Measurements from ENCODE around the gene IRF1. TPM values are rescaled to one million over a fixed set of nuclear protein-coding genes. Genes with fewer than 3 reads are reported as not detected.

The IRF1 gene
- total and polyA plus RNA-seq, 4 donors, result 9.5 to 42.6 (median 24.7) TPM

GRCh38 chr5:132462333-132462732, 28.2 kb downstream of the IRF1 start:
- Histone ChIP-seq H3K27ac (ENCODE audit: low read depth in 1 of 2, low read length in 2 of 2) (peak overlapping the region; percentile 89 to 91), H3K4me3 (ENCODE audit: low read depth in 1 of 3, low read length in 3 of 3) (no peak overlapping the region), H3K9ac (ENCODE audit: low read depth in 1 of 2, low read length in 2 of 2) (no peak overlapping the region), H3K27me3 (ENCODE audit: control insufficient read depth in 4 of 4, insufficient read depth in 4 of 4, low read length in 3 of 4) (no peaks in the 10 kb centered on the region), H3K36me3 (ENCODE audit: control insufficient read depth in 4 of 4, insufficient read depth in 3 of 4, low read depth in 1 of 4, low read length in 3 of 4) (no peaks in the 10 kb centered on the region), H3K9me3 (ENCODE audit: control insufficient read depth in 4 of 4, low read length in 3 of 4) (no peaks in the 10 kb centered on the region), H3K4me1 (ENCODE audit: control insufficient read depth in 4 of 4, insufficient read depth in 4 of 4, low read length in 3 of 4) (peaks cover 31 to 99% (median 88%) of the 10 kb centered on the region in 4 donors)
- TF ChIP-seq SP1 (IDR thresholded peaks at IDR 0.05), result no peak
- DNase-seq (ENCODE audit: low spot score), result no peak
- 91% methylated on average over 6 of the region's 6 CpGs for WGBS

GRCh38 chr5:132461569-132462070, 29.0 kb downstream of the IRF1 start:
- H3K36me3 ChIP-seq (ENCODE audit: control insufficient read depth in 4 of 4, insufficient read depth in 3 of 4, low read depth in 1 of 4, low read length in 3 of 4), result no peaks in the 10 kb centered on the region
- H3K27me3 ChIP-seq (ENCODE audit: control insufficient read depth in 4 of 4, insufficient read depth in 4 of 4, low read length in 3 of 4), result no peaks in the 10 kb centered on the region
- 77% methylated on average over 2 of the region's 2 CpGs for WGBS
- no peaks in the 10 kb centered on the region for H3K9me3 ChIP-seq (ENCODE audit: control insufficient read depth in 4 of 4, low read length in 3 of 4)
- H3K9ac ChIP-seq (ENCODE audit: low read depth in 1 of 2, low read length in 2 of 2), result no peak overlapping the region
- H3K4me3 ChIP-seq (ENCODE audit: low read depth in 1 of 3, low read length in 3 of 3), result no peak overlapping the region
- peak overlapping the region in 1 of 2 donors; percentile 2 for H3K27ac ChIP-seq (ENCODE audit: low read depth in 1 of 2, low read length in 2 of 2)
- no peak for TF ChIP-seq GABPA (IDR thresholded peaks at IDR 0.05 in 1 of 2, conservative IDR thresholded peaks at IDR 0.05 in 1 of 2)
- TF ChIP-seq CTCF (IDR thresholded peaks at IDR 0.05; ENCODE audit: low read depth, low read length, missing input control), result no peak
- no peak for TF ChIP-seq FOXA2 (IDR thresholded peaks at IDR 0.05)
- no peak for TF ChIP-seq JUND (IDR thresholded peaks at IDR 0.05)
- TF ChIP-seq ATF3 (IDR thresholded peaks at IDR 0.05), result no peak
- TF ChIP-seq SP1 (IDR thresholded peaks at IDR 0.05), result no peak
- TF ChIP-seq REST (IDR thresholded peaks at IDR 0.05), result no peak
- TF ChIP-seq RAD21 (IDR thresholded peaks at IDR 0.05), result no peak
- no peak for TF ChIP-seq NR2F2 (IDR thresholded peaks at IDR 0.05)
- no peak for TF ChIP-seq TAF1 (conservative IDR thresholded peaks at IDR 0.05)
- TF ChIP-seq ZBTB33 (IDR thresholded peaks at IDR 0.05), result no peak
- TF ChIP-seq FOXA1 (IDR thresholded peaks at IDR 0.05), result no peak
- no peak for TF ChIP-seq RXRA (IDR thresholded peaks at IDR 0.05)
- no peak for TF ChIP-seq MAX (IDR thresholded peaks at IDR 0.05)
- TF ChIP-seq EGR1 (IDR thresholded peaks at IDR 0.05; ENCODE audit: low read depth in 2 of 2), result no peak
- TF ChIP-seq HNF4G (IDR thresholded peaks at IDR 0.05), result no peak
- TF ChIP-seq YY1 (IDR thresholded peaks at IDR 0.05), result no peak
- TF ChIP-seq HNF4A (conservative IDR thresholded peaks at IDR 0.05), result no peak
- no peak for DNase-seq (ENCODE audit: low spot score)
- H3K4me1 ChIP-seq (ENCODE audit: control insufficient read depth in 4 of 4, insufficient read depth in 4 of 4, low read length in 3 of 4), result peaks cover 34 to 99% (median 88%) of the 10 kb centered on the region in 4 donors

Data from liver (tissue), 9 donors.